Omental fat pad (tissue), 4 donors: ENCODE measurements around the gene CLPSL2. TPM values are rescaled to one million over a fixed set of nuclear protein-coding genes. Genes with fewer than 3 reads are reported as not detected.

Experiments
- ATAC-seq: fragments of 150-250 bp; one replicate; pipeline ENCODE4 v1.9.1; 2016; ENCODE audit warnings: mild to moderate bottlenecking, moderate library complexity; ENCODE audit not compliant: low FRiP score
- DNase-seq: peaks from one replicate; pipeline ENCODE4 v3.0.0-alpha.2; 2019; ENCODE audit warnings: low spot score
- CTCF ChIP-seq, 3 donors: fragments of 450-650 bp; IDR thresholded peaks; one replicate each; pipeline ENCODE4 v1.5.1; 2016 to 2017; ENCODE audit warnings: antibody characterized with exemption in 3 of 3, mild to moderate bottlenecking in 3 of 3, moderate library complexity in 2 of 3
- total RNA-seq, 4 donors: library from RNA; depleted of rRNA; stranded (reverse); fragments of >200 nt; gene quantifications; one replicate each; pipeline ENCODE4 v1.1.0, GENCODE V29; 2016

The CLPSL2 gene
- total RNA-seq, 4 donors from 2014 or later, result not detected

GRCh38 chr6:35810971-35811698, 34.7 kb downstream of the CLPSL2 start:
- no peak for ATAC-seq
- TF ChIP-seq CTCF (IDR thresholded peaks at IDR 0.05), result no peak
- DNase-seq, result no peak

GRCh38 chr6:35811699-35811995, 35.2 kb downstream of the CLPSL2 start:
- DNase-seq, result no peak

GRCh38 chr6:35817515-35817914, 41.1 kb downstream of the CLPSL2 start:
- no peak for TF ChIP-seq CTCF (IDR thresholded peaks at IDR 0.05)
- ATAC-seq (no peak), DNase-seq (no peak)

More at GRCh38 chr6:35811699-35811995, 35.2 kb downstream of the CLPSL2 start:
- TF ChIP-seq CTCF (IDR thresholded peaks at IDR 0.05), result no peak
- ATAC-seq, result no peak

GRCh38 chr6:35823601-35824000, 47.2 kb downstream of the CLPSL2 start:
- ATAC-seq, result no peak
- TF ChIP-seq CTCF (IDR thresholded peaks at IDR 0.05), result no peak
- DNase-seq, result no peak

- no peak for ATAC-seq
- no peak for DNase-seq
- no peak for TF ChIP-seq CTCF (IDR thresholded peaks at IDR 0.05)
Measured at GRCh38 chr6:35824552-35825192, 48.3 kb downstream of the CLPSL2 start.

Other genes with a start within 250 kb of the CLPSL2 start
- gene FKBP5, start 87.7 kb upstream of the CLPSL2 start, total RNA-seq, result 100 to 1,000 TPM; 257 to 722 (median 366) TPM
- 1 to 10 TPM in 2 of 4 donors, under 1 TPM in 1, not detected in 1; 0.69 to 3.2 (median 1.2) TPM for gene ARMC12, start 39.6 kb upstream of the CLPSL2 start, total RNA-seq
- not detected for gene CLPSL1, start 4.4 kb downstream of the CLPSL2 start, total RNA-seq
- gene CLPS, start 20.7 kb downstream of the CLPSL2 start, total RNA-seq, result not detected
- gene LHFPL5, start 28.8 kb downstream of the CLPSL2 start, total RNA-seq, result not detected
- 10 to 100 TPM; 31.1 to 66.4 (median 48.6) TPM for gene SRPK1, start 144.5 kb downstream of the CLPSL2 start, total RNA-seq
- gene SLC26A8, start 248.0 kb downstream of the CLPSL2 start, total RNA-seq, result 1 to 10 TPM in 1 of 4 donors, under 1 TPM in 3; 0.12 to 3.3 (median 0.54) TPM